ENCODE data around the gene STRBP. TPM values are rescaled to one million over a fixed set of nuclear protein-coding genes. Genes with fewer than 3 reads are reported as not detected.

Gene STRBP
- total RNA-seq, 1 donor from 2014 or later, result 13.0 TPM

DNA sequence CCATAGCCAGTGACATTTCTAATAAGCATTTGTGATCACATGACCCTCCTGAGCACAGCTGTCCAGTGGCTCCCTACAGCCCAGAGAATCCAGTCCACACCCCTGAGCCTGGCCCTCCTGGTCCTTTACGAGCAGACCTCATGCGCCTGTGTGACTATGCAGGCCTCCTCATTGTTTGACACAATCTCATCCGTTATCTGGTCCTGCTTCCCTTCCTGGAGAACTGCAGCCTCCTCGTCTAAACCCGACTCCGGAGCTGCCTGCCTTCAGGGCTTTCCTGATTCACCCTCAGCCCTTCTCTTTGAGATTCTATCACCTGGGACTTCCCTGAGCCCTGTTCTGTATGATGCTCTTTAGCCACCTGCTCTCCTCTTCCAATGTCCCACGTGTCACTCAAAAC, 155.2 kb downstream of the STRBP start:
- DNase-seq (ENCODE audit: low spot score) (no peak), ATAC-seq (no peak)
- intact Hi-C loops (cut with DNase I), result no loop called here

DNA sequence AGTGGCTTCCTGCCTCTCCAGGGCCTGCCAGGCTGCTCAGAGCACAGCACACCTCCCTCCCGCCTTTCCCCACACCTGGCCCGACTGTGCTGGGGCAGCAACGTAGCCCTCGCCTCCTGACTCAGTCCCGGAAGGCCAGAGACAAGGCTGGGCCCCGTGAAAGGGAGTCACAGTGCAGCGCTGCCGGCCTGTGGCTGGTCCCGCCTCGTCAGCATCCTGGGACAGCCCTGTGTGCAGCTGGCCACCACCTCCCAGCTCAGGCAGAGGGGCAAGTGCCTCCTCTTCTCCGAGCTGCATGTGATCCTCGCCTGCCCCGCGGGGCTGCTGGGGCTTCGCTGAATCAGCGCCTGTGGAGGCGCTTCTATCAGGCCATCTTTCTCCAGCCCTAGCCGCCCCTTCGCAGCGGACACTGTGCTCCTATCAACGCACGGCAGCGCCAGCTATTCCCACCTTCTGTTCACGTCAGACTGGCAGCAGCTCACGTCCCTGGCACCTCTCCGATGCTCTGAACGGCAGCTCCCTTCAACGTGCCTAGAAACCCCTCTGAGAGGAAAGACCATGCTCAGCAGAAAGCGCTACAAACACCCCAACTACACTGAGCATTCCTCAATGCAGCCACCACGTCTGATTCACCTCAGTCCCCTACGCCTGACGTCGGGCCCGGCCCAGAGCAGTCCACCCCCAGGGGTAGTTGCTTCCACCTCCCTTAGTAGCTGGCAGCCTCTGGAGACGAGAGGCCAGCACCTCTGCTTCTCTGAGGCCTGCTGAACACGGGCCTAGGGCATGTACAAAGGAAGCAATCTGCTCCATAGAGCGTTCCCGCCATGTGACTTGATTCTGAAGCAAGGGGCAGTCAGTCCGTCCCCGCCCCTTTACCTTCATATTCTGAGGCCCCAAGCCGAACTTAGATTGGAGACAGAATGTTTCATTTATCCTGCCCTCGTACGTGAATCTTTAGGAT, 156.1 kb downstream of the STRBP start:
- intact Hi-C loops (cut with DNase I), result no loop called here
- DNase-seq (ENCODE audit: low spot score), result no peak
- ATAC-seq, result peak; percentile 47

DNA sequence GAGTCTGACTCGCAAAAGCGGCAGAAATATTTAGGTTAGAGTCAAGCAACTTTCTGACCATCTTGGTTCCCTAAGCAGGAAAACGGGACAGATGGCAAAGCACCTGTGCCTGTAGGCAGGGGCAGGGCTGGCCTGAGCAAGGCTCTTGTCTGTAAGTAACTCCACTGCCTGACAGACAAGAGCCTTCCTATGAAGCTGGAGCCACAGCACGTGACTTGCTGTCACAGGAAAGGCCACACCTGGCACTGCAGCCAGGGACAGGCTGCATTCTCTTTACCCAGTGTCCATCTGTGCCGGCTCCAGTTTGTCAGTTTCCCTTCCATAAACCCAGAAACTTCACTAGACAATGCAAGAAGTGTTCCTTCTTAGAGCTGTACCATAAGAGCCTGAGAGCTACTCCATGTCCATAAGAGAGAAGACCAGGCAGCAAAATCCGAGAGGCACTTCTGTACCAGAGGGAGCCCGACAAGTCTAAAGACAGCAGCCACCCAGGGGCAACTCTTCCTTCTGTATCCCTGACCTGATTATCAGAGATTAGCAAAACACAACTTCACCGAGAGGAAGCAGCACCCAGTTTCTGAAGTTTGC, 156.9 kb downstream of the STRBP start:
- intact Hi-C loops (cut with DNase I), result no loop called here
- DNase-seq (ENCODE audit: low spot score) (no peak), ATAC-seq (no peak)

DNA sequence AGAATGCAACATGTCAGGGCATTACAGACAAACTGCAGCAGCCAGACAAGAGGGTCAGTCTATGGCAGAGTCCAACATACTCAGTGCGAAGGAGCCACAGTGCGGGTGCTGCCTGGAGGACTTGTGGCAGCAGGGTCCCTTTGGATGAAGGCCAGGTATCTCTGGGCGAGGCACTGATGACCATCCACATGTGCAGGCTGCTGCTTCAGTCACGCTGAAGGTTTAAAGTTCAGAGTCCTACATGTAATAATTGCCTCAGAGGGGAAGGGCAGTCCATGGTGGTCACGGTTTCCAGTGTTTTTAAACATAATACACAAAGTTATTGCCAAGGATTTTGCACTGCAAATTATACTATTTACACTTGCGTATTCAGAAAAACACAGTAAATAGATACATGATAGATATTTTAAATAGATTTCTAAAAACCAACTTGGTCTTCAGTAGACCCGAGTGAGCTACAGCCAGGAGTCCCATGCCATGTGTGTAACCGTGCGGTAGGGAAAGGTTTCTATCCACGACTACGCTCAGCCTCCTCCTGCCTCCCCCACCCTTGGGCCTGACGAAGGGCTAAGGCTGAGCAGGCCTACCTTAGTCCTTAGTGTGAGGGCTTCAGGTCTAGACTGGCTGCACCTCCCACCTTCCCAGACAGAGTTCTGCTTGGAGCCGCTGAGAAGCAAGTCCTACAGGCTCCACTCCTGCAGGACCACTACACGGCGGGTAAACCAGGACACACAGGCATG, 158.7 kb downstream of the STRBP start:
- no peak for DNase-seq (ENCODE audit: low spot score)
- peak; percentile 14 for ATAC-seq
- intact Hi-C loops (cut with DNase I), result loop anchor here (5.0 kb wide), 1 partner anchor 1268 kb away; no protein-coding TSS in a partner anchor

DNA sequence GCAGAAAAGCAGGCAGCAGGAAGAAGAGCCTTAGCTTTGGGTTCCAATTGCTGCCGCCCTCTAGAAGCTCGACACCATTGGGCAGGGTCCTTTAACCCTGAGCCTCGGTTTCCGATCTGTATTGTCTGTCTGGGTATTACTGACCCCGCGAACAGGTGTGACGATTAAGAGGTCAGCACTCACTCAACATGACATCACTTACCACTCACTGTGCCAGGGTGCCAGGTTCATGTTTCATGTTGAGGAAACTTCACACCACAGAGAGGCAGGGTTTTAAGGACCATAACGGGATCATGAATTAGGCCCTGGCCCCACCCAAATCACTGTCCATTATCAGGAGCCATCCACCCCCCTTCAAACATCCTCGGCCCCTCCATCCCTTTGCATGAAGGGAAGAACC, 159.4 kb downstream of the STRBP start:
- ATAC-seq, result no peak
- no peak for DNase-seq (ENCODE audit: low spot score)
- intact Hi-C loops (cut with DNase I), result loop anchor here (5.0 kb wide), 1 partner anchor 1268 kb away; no protein-coding TSS in a partner anchor

DNA sequence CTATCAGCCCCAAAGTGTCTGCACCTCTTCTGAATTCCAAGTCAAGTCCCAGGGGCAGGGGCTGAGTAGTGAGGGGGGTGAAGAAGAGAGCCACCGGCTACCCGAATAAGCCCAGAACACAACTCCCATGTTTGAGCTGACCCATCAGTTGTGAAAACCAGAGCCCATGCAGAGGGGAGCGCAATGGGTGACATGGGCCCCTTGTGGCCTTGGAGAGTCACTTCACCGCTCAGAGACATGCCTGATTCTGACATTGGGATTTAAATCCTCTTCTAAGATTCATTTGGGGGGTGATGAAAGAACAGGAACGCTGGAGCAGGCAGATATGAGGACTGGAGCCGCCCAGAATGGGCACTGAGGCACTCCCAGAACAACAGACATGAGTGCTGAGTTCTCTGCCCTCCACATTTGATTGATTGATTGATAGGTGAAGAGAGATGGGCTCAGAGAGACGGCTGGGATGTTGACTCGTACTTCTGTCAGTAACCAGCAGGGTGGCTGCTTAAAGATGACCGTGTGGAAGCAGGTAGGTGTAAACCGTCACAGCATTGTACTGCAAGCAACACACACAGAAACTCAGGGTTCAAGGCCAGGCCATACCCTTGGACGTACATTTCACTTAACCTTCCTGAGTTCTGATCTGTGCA, 160.6 kb downstream of the STRBP start:
- DNase-seq (ENCODE audit: low spot score) (no peak), ATAC-seq (no peak)
- intact Hi-C loops (cut with DNase I), result loop anchor here (5.0 kb wide), 1 partner anchor 1270 kb away; no protein-coding TSS in a partner anchor

DNA sequence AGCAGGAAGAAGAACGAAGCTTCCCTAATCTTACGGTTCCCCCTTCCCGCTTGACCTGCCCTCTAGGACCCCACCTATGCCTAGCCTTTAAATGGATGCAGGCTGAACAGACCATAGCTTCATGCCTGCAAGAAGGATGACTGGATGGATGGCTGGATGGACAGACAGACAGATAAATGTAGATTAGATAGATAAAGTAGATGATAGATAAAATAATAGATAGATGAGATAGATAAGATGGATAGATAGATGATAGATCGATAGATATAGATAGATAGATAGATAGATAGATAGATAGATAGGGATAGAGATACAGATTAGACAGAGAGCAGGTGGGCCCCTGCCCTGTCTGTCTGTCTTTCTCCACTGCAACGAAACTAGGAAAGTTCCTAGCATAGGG, 162.9 kb downstream of the STRBP start:
- no peak for DNase-seq (ENCODE audit: low spot score)
- no peak for ATAC-seq
- intact Hi-C loops (cut with DNase I), result loop anchor here (5.0 kb wide), 1 partner anchor 1272 kb away; no protein-coding TSS in a partner anchor

DNA sequence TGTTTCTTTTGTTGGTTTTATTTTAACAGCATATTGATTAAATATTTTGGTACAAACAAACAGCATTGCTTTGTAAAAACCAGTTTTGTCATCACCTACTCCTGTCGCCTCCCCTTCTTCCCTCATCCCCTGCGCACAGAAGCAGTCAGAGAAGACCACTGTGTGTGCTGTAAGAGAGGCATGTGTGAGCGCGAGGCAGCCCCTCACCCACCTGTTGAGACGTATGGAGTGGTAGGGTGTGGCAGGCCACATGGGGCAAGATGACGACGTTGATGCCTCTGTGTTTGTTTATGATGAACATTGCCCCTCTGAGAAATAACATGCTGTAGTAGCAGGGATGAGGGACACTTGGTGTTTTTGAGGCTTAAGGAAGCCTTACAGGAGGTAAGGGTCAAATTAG, 163.6 kb downstream of the STRBP start:
- intact Hi-C loops (cut with DNase I), result loop anchor here (5.0 kb wide), 1 partner anchor 1272 kb away; no protein-coding TSS in a partner anchor
- ATAC-seq (no peak), DNase-seq (ENCODE audit: low spot score) (no peak)

DNA sequence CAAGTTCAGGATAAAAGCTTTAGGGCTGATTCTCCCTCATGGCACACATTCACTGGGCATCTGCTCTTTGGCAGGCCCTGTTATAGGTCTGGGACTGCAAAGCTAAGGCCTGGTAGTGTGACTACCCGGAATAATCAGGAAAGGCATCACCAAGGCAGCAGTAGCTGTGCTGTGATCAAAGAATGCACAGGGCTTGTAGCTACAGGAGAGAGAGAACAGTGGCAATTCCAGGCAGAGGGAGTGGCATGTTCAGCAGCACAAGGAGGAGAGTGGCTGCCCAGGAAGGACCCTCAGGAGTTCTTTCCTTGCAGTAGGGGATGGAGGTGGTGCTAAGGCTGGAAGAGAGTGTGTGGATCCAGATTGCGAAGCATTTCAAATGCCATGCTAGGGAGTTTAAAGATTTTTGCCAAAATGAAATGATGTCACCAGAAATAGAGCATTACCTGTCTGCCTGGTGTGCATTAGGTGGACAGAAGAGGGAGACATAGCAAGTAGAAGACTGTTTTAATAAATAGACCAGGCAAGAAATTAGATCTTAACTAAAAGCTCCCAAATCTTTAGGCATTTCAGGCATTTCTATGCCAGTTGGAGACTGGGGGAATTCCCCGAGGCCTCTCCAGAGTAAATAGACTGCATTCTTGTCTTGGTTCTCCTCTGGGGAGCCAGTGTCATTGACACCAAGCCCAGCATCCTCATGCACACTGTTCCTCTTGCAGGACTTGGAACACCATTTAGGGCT, 165.8 kb downstream of the STRBP start:
- ATAC-seq (no peak), DNase-seq (ENCODE audit: low spot score) (no peak)
- intact Hi-C loops (cut with DNase I), result no loop called here

DNA sequence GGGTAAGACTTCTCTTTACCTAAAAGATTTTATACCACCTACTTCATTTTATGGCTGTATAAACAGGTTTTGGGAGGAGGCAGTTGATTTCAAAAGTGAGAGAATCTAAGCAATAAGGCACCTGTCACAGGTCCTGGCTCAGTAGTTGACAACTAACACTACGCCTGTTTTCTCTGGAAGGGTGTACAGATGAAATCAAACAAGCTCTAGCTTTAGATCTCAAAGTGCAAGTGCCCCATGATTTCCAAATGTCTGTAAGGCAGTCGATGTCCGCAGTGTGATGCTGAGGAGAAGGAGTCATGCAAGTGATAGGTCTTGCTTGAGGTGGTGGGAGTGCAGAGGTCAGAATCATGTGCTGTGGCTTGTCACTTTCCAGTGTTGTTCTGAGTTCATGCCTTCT, 168.8 kb downstream of the STRBP start:
- no peak for ATAC-seq
- no peak for DNase-seq (ENCODE audit: low spot score)
- intact Hi-C loops (cut with DNase I), result no loop called here

DNA sequence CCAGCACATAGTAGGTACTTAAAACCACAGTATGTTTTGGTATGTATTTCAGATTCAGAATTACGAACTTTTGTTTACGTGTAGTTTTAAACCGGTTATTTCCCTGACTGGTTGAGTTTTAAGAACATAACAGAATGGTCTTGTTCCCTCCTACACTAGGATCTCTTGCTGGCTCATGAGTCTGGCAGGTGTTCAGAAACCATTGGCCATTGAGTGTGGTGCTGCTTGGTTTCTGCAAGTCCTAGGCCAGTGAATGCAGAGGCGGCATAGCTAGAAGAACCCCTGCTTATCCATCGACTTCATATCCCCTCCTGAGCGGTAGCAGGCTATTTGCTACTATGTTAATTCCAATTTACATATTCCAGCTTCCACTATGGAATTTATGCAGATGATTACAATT, 169.3 kb downstream of the STRBP start:
- ATAC-seq, result no peak
- DNase-seq (ENCODE audit: low spot score), result no peak
- intact Hi-C loops (cut with DNase I), result no loop called here

DNA sequence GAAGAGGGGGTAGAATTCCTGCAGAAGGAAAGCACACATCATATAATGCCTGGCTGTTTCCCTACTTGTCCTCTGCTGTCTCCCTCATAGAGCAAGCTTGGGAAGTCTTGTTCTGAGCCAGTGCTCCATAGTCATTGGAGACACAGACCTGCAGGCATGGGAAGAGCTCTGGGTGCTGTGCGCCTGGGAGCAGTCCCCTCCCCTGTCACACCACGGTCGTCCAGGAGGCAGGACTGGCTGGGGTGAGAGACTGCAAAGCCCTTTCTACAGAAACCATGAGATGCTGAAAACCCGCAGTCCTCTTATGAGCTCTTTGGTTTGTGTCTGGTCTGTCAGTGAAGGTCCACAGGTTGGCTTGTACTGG, 170.3 kb downstream of the STRBP start:
- ATAC-seq, result no peak
- DNase-seq (ENCODE audit: low spot score), result no peak
- intact Hi-C loops (cut with DNase I), result no loop called here

DNA sequence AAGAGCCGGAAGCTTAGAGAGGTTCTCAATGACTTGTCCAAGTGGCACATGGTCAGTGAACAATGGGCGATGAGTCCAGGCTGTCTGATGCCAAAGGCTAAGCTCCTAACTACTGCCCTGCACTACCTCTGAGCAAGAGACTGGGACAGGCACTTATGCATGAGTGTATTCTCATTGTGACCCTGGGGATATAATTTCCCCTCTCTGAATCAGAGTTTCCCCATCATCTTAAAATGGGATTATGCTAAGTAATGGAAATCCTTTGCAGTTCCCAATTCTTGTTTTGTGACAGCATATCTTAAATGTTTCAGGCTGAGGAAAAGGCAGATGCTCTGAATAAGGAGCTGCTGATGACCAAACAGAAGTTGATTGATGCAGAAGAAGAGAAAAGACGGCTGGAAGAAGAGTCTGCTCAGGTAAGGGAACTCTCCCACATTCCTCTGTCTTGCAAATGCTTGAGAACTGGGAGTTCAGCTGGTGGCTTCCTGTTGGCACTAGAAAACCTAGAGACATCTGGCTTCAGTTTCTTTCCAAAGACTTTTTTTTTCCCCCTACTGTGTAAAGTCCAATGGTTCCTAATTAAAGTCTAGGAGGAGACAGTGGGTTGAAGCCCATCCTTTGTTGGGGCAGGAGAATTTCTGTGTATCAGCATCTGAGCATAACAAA, 170.8 kb downstream of the STRBP start:
- no peak for DNase-seq (ENCODE audit: low spot score)
- no peak for ATAC-seq
- intact Hi-C loops (cut with DNase I), result no loop called here

DNA sequence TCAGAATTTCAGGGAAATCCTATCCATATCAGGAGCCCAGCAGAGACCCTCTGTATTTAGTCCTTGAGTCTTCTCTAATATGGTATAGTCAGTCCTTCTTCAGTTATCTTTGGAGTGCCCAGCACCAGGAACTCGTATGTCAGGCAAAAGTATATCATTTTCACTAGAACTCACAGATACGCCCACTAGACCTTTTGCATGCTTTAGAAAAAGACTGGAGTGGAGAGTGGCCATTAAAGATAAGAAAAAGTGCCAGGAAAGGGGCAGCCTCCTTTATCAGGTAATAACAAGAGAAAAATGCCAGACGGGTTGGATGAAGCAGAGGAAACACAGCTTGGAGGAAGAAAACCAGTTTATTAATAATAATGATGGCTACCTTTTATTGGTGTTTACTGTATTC, 171.4 kb downstream of the STRBP start:
- no peak for DNase-seq (ENCODE audit: low spot score)
- ATAC-seq, result no peak
- intact Hi-C loops (cut with DNase I), result no loop called here

DNA sequence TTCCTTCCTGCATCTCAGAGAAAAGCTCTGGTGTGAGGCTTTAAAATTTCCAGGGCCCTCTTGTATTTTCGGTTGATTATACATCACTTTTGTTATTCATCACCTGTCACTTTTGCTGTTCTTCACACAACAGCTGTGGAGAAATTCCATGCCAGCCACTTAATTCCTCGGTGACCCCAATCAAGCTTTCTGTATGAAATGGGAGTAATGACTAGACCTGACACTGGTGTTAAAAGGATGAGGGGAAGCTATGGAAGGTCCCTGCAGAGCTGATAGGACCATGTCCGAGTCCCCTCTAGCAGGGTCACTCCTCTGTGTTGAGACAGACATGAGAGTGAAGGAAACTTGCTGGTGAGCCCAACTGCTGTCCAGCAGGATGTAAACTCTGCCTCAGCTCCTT, 175.2 kb downstream of the STRBP start:
- intact Hi-C loops (cut with DNase I), result no loop called here
- DNase-seq (ENCODE audit: low spot score) (no peak), ATAC-seq (no peak)

DNA sequence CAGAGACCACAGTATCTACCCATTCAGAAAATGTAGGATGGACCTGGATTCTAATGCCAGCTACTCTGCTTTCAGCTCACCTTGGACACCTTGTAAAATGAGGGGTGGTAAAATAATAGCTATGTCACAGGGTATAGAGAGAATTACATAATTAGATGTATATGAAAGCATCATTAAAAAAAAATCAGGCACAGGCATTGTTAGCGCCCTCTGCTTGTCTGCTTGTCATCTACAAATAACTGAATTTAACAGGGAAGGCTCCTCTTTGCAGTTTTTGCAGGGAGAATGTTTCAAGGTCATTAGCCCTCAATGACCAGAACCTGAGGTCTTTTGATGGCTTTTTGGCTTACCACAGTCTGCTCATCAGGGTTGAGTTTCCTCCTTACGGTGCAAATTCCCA, 176.9 kb downstream of the STRBP start:
- DNase-seq (ENCODE audit: low spot score), result no peak
- intact Hi-C loops (cut with DNase I), result no loop called here
- no peak for ATAC-seq

DNA sequence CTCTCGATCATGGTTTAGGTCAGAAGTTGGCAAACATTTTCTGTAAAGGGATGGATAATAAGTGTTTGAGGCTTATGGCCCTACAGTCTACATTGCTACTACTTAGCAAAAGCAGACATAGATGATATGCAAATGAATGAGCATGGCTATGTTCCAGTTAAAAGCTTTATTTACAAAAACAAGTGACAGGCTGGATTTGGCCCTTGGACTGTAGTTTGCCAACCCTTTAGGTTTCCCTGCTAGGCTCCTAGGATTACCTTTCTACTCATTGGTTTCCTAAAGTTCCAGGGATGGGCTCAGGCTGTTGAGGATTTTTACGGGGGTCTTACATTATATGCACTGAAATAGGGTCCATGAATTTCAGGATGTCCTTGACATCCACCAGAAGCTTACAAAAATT, 177.4 kb downstream of the STRBP start:
- intact Hi-C loops (cut with DNase I), result no loop called here
- DNase-seq (ENCODE audit: low spot score), result no peak
- no peak for ATAC-seq
